Bronchial epithelial cell (primary cell): ENCODE measurements around the gene IL4I1. TPM values are rescaled to one million over a fixed set of nuclear protein-coding genes. Genes with fewer than 3 reads are reported as not detected.

Experiments used
- DNase-seq: peaks from one replicate; pipeline ENCODE4 v3.0.0-alpha.2; 2010; ENCODE audit warnings: low read depth
- FAIRE-seq: peaks from 2 replicates; lab custom pipeline; 2011; peaks lifted over from hg19 to GRCh38; lab: Jason Lieb, UNC
- H3K27me3 ChIP-seq: 2 replicates; pipeline ENCODE4 v1.5.1; 2011; ENCODE audit warnings: low read length; ENCODE audit not compliant: control insufficient read depth, insufficient read depth
- H3K36me3 ChIP-seq: 2 replicates; pipeline ENCODE4 v1.5.1; 2011; ENCODE audit warnings: low read length; ENCODE audit not compliant: control insufficient read depth, insufficient read depth
- H3K4me3 ChIP-seq: 2 replicates; pipeline ENCODE4 v1.5.1; 2011; ENCODE audit warnings: mild to moderate bottlenecking, low read depth, low read length, control low read depth
- CTCF ChIP-seq: IDR thresholded peaks from 2 replicates; pipeline ENCODE4 v1.5.1; 2011; ENCODE audit warnings: mild to moderate bottlenecking, moderate library complexity, low read length, control low read depth, inconsistent platforms; ENCODE audit not compliant: insufficient read depth, severe bottlenecking
- total RNA-seq: library from RNA; depleted of rRNA; stranded (reverse); fragments of >200 nt; gene quantifications from 2 replicates; pipeline ENCODE4 v1.2.1, GENCODE V29; 2014

Gene IL4I1
- total RNA-seq, 1 donor from 2014 or later, result 0.26 TPM

GRCh38 chr19:49880162-49880869, 16.4 kb downstream of the IL4I1 start:
- Histone ChIP-seq H3K4me3 (no peak overlapping the region), H3K36me3 (peaks cover 38% of the 10 kb centered on the region), H3K27me3 (no peaks in the 10 kb centered on the region)
- FAIRE-seq (no peak), DNase-seq (no peak)
- TF ChIP-seq CTCF, result no peak

GRCh38 chr19:49879243-49879963, 17.3 kb downstream of the IL4I1 start:
- H3K27me3 ChIP-seq, result no peaks in the 10 kb centered on the region
- FAIRE-seq, result no peak
- DNase-seq, result no peak
- no peak overlapping the region for H3K4me3 ChIP-seq
- TF ChIP-seq CTCF, result no peak
- H3K36me3 ChIP-seq, result peaks cover 35% of the 10 kb centered on the region

- FAIRE-seq (no peak), DNase-seq (no peak)
- Histone ChIP-seq H3K27me3 (no peaks in the 10 kb centered on the region), H3K36me3 (peaks cover 32% of the 10 kb centered on the region), H3K4me3 (no peak overlapping the region)
- TF ChIP-seq CTCF, result no peak
These were observed 18.0 kb downstream of the IL4I1 start for GRCh38 chr19:49878744-49879070.

- DNase-seq (peak; percentile 88), FAIRE-seq (no peak)
- Histone ChIP-seq H3K4me3 (peak overlapping the region; percentile 63), H3K36me3 (peaks cover 28% of the 10 kb centered on the region), H3K27me3 (no peaks in the 10 kb centered on the region)
- TF ChIP-seq CTCF, result no peak
These were observed 18.6 kb downstream of the IL4I1 start for GRCh38 chr19:49877879-49878743.

- peaks cover 22% of the 10 kb centered on the region for H3K36me3 ChIP-seq
- H3K27me3 ChIP-seq, result no peaks in the 10 kb centered on the region
- TF ChIP-seq CTCF, result no peak
- H3K4me3 ChIP-seq, result peak within 1 kb of the TSS; percentile 93
- peak; percentile 99 for FAIRE-seq
- peak; percentile 99 for DNase-seq
These were observed 19.4 kb downstream of the IL4I1 start, which contains the start of the genes AKT1S1 and TBC1D17 for GRCh38 chr19:49877020-49877878. TSS of gene AKT1S1 (minus strand) at chr19:49877355. CDS start at chr19:49873295, 4,060 bp downstream. TSS of gene TBC1D17 (plus strand) at chr19:49877702. CDS start at chr19:49877724, 22 bp downstream.
